GM21390 (cell line): ENCODE data around the gene HSPG2.
"Not testable (repeated sequence)": the region's sequence is repeated elsewhere in the genome, so short reads cannot be mapped to it uniquely, and the experiment has no call there.

Experiments used
- ATAC-seq: cut with Tn5 transposase; IDR thresholded peaks from one replicate; pipeline ENCODE4 v1.9.1; 2021; ENCODE audit not compliant: unreplicated experiment

HSPG2 gene

GRCh38 chr1:21914880-21915640 is 22.1 kb downstream of the HSPG2 start:
- no peak for ATAC-seq

DNA sequence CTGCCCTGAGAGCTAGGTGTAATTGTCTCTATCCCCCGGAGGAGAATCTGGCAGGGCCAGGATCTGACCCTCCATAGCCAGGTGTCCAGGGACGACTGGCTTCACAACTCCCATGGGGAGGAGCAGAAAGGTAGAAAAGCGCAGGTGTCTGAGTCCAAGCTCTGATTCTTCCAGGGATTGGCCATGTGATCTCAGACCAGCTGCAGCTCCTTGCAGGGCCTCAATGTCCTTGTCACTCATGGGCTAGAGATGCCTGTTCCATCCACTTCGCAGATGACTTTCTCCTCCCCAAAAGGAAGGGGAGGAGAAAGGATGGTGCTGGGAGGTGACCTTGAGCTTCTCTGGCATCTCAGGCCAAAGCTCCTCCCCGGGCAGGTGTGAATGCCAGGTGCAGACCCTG is 22.7 kb downstream of the HSPG2 start:
- no peak for ATAC-seq

- ATAC-seq = no peak
These were observed 23.3 kb downstream of the HSPG2 start for GRCh38 chr1:21913763-21914162.

GRCh38 chr1:21913258-21913657 is 23.9 kb downstream of the HSPG2 start:
- no peak for ATAC-seq

DNA sequence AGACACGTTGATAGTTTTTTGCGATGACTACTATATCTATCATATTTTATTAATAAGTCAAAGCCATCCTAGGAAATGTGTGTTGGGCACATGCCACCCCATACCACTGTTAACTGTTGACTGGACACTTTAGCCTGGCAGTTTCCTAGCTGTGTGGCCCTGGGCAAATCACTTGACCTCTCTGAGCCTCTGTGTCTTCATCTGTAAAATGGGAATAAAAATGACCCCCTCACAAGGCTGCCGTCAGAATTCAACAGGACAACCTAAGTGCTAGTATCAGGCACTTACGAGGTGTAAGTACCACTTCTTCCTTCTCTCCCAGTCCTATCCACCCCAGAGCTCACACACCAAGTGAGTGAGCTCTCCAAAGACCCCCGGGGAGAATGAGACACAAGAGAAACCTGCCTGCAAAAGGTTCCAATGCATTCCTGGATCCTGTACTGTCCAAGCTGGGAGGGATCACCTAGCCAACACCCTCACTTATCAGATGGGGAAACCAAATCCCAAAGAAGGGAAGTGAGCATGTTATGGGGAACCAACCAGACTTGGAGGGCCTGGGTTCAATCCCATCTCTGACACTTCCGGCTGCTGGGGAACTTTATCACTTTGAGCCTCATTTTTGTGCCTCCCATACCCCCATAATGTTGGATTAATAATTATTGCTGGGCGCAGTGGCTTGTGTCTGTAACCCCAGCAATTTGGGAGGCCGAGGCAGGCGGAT is 24.9 kb downstream of the HSPG2 start:
- no peak for ATAC-seq

DNA sequence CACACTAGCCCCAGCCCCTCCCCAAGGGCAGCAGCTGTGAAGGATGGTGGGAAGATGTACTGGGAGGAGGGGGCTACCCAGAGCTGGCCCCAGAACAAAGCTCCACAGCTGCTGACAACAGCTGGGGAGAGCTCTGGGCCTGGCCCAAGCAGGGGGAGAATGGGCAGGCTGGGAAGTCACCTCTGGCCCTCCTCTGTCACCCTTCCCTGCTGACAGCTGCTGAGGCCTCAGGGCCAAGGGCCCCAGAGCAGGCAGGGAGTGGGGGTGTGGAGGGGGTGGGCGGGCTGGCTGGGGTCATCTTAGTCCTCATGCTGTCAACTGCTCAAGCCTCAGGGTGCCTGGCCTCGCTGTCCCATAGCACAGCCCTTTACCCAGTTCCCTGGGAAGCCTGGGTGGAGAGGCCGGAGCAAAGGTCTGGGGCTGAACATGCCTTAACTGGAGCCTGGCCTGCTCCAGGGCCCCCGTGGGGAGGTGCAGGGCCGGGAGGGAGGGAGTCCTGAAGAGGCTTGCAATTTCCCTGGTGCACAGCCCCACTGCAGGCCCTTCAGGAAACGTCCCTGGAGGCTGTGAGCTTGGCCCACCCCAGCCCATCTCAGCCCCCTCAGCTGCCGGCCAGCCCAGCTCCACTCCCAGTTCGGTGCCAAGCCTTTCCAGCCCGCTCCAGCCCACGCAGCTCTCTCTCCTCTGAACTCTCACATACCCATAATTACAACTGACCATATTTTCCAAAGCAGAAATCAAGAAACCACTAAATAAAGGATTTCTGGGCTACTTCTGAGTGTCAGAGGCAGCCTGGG is 25.7 kb downstream of the HSPG2 start:
- ATAC-seq = no peak

- ATAC-seq = no peak
These were observed 26.4 kb downstream of the HSPG2 start for GRCh38 chr1:21910558-21911204.

DNA sequence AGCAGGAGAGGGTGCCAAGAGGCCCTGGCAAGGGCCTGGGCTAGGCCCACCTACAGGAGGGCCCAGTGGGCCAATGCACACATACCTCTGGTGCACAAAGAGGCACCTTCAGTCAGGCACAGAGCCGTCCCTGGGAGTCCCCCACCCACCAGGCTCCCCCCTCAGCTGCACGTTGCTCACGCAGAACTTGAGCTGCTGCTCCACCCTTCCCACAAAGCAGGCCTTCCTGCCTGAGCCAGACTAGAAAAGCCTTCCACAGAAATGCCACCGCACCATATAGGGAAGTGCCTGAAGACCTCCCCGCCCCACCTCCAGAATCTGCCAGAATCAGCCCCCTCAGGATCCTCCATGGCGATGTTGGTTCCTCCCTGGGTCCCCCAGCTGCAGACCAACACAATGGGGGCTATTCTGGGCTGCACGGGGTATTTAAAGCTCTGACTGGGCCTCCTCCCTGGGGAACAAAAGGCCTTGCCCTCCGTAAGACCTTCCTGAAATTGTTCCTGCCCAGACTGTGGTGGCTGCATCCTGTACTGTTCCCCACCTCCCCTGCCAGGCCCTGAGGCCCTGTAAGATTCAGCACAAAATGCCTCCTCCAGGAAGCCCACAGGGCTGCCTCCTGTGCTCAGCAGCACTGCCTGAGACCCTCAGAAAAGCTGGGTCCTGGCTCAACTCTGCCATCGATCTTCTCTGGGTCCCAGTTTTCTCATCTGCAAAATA is 27.2 kb downstream of the HSPG2 start:
- ATAC-seq = no peak

DNA sequence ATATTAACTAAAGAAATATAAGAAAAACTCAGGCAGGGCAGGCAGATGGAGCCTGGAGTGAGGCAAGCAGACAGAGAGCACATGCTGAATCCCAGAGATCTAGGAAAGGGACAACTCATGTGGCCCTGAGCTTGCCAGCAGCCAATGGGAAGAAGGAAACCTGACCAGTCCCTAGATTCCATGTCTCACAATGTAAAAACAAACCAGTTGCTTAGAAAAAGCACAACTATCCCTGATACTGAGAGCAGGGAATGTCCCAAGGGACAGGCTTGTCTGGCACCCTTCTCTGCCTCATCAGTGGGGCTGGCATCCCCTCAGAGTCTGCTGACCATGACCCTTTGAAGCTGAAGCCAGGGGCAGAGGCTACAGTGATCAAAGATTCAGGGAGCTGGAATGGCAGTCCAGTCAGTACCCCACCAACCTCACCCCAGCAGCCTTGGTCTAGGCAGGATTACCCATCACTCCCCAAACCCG is 27.8 kb downstream of the HSPG2 start:
- ATAC-seq = no peak

DNA sequence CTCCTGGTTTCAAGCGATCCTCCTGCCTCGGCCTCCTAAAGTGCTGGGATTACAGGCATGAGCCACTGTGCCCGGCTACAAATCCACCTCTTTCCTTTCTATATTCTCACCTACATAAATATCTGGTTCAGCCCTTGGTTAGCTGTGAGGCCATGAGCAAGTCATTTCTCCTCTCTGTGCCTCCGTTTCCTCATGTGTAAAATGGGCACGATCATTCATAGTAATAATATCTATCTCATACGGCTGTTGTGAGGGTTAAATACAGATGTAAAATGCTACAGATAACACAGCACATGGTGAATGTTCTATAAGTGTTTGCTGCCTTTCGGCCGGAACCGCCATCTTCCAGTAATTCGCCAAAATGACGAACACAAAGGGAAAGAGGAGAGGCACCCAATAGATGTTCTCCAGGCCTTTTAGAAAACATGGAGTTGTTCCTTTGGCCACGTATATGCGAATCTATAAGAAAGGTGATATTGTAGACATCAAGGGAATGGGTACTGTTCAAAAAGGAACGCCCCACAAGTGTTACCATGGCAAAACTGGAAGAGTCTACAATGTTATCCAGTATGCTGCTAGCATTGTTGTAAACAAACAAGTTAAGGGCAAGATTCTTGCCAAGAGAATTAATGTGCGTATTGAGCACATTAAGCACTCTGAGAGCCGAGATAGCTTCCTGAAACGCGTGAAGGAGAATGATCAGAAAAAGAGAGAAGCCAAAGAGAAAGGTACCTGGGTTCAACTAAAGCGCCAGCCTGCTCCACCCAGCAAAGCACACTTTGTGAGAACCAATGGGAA is 29.2 kb downstream of the HSPG2 start:
- not testable (repeated sequence) for ATAC-seq

- ATAC-seq = no peak
These were observed 30.1 kb downstream of the HSPG2 start for GRCh38 chr1:21907079-21907418.

DNA sequence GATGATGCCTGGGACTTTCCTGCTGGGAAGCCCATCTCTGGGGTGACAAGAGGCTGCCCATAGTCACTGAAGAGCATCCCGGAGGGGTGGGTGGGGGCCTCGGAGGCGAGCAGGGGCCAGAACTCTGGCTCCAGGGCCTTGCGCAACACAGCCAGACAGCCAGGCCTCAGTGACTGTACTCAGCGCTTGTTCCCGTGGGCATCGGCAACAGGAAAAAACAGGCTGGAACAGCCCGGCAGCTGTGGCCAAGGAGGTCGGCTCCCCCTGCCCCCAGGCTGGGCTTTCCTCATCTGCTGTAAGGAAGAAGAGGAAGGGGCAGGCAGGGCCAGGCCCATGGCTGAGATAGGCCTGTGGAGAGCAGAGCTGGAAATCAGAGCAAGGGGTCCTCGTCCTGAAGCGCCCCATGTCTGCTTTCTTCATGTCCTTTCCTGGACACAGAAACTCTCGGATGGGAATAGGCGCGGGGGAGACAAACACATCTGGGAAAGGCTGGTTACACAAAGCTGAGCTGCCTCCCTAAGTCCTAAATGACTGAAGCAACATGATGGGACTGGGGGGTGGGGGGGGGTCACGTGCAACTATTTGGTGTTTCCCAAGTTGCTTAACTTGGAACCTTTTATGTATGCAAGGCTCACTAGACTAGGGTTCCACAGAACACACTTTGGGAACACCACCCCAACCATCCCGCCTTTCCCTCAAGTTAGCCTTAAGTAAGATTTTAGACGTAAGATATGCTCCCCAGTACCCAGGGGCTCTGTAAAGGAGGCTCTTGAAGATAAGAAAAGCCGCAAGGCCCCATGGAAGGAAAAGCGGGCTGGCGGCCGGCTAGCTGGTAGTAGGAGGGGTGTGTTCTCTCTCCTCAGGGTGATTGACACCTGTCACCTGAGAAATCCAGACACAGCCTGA is 30.7 kb downstream of the HSPG2 start:
- no peak for ATAC-seq

GRCh38 chr1:21904704-21905520 is 32.2 kb downstream of the HSPG2 start:
- no peak for ATAC-seq

DNA sequence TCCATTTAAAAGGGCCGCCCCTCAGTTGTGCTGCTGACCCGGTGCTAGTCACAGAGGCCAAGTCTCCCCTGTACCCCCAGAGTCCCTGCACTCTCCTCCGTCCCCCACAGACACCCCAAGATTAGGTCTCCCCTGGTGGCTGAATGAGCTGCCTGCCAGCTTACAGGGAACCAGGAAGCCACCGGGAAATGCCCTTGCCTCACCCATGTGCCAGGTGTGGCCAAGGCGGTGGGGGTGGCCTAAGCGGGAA is 32.7 kb downstream of the HSPG2 start:
- ATAC-seq = no peak

GRCh38 chr1:21903638-21904453 is 33.3 kb downstream of the HSPG2 start:
- no peak for ATAC-seq

DNA sequence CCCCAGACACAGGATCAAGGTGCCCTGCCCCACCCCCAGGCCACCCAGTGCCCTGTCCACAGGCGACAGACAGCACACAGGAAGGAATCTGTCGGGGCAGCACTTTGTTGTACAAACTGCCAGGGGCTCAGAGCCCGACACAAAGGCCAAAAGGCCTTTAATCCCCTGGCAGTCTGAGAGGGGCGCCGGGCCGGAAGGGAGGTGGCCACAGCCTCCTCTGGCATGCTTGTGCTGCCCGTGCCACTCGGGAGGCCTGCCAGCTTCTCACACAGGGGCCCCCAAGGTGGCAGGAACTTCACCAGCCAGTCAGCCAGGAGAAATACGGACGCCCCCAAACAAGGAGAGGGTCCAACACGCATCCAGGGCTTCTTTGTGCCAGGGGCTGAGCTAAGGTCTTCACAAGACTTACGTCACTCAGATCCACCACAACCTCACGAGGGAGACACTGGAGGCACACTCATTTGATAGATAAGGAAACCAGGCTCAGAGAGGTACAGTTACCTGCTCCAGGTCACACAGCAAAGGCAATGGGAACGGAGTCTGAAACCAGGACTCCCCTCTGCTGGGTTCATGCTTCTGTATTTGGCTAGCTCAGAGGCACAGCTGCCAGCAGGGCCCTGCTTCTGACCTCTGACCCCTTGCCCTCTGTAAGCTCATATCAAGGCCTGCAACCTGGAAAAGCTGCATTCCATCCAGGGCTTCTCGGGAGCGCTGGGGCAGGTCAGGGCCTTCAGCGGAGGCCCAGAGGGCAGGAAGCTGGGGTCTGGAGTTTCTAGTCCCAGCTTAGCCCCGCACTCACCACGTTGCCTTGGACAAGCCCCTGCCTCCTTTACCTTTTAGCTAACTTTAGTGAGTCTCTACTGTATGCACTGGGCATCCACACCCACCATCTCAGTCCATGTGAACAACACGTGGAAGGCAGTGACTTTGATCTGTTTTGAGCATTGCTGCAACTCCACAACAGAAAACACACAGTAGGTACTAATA is 34.8 kb downstream of the HSPG2 start:
- no peak for ATAC-seq
